Cortex of kidney (tissue), 1 donor: ENCODE results near the gene MELTF.
"Not testable (repeated sequence)": the region's sequence is repeated elsewhere in the genome, so short reads cannot be mapped to it uniquely, and the experiment has no call there.

ENCODE experiments used
- DNase-seq: peaks from one replicate; lab custom pipeline; 2025; lab: John Stamatoyannopoulos, UW

The MELTF gene

DNA sequence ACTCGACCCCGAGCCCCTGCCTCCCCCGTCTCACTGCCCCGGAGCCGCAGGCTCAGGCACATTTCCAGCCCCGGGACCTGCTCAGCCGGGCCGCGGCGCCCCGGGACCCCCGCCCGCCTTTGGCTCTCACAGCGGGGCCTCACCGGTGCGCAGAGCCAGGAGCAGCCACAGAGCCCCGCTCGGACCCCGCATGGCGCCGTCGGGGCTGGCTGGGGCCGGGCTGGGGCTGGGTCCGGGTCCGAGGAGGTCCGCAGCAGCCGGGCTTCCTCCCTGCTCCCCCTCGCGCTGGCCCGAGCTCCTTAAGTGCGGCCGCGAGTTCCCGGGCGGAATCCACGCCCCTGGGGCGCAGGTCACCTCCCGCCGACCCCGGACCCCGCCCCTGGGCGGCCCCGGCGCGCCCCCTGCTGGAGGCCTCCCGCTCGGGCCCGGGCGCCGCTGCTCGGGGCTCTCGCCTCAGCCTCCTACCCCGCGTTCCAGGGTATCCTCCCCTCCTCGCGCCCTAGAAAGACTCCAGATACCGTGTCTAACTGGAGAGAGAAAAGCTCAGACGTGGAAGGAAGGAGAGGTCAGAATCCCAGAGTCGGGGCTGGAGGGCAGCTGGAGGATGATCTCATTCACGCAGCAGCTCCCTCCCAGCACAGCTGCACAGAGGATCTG is at the start of gene MELTF:
MELTF (minus strand) TSS at position 307 of the 657 bp plus-strand sequence; CDS start at position 192, 115 bp downstream.
- no peak for DNase-seq

DNA sequence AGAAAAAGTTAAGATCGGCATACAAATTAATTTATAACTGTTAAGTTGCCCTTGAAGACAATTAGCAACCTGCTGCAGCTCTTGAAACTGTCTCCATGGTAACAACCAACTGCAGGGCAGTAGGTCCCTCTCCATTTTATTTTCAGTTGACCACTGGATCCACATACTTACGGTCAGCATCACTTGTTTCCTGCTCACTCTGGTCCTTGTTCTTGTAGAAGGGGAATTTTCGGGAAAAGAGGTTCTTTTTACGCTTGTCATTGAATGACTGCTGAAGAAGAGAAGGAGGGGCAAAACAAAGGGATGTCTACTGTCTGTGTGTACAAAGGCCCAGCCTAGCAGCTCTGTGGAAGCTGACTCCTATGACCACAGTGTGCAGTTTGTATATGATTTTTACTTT is 46.8 kb upstream of the MELTF start:
- DNase-seq: no peak

GRCh38 chr3:197068077-197068476 is 38.5 kb upstream of the MELTF start:
- no peak for DNase-seq

- DNase-seq: no peak
Measured at GRCh38 chr3:197064771-197065170, 35.2 kb upstream of the MELTF start.

GRCh38 chr3:197062446-197062845 is 32.8 kb upstream of the MELTF start:
- no peak for DNase-seq

GRCh38 chr3:197051637-197052036 is 22.0 kb upstream of the MELTF start:
- DNase-seq: not testable (repeated sequence)

- no peak for DNase-seq
Measured at GRCh38 chr3:197050511-197050910, 20.9 kb upstream of the MELTF start.

- no peak for DNase-seq
Measured at GRCh38 chr3:197042539-197042938, 12.9 kb upstream of the MELTF start.

GRCh38 chr3:197041875-197042488 is 12.4 kb upstream of the MELTF start:
- DNase-seq: no peak

GRCh38 chr3:197040658-197041057 is 11.0 kb upstream of the MELTF start:
- DNase-seq: no peak

DNA sequence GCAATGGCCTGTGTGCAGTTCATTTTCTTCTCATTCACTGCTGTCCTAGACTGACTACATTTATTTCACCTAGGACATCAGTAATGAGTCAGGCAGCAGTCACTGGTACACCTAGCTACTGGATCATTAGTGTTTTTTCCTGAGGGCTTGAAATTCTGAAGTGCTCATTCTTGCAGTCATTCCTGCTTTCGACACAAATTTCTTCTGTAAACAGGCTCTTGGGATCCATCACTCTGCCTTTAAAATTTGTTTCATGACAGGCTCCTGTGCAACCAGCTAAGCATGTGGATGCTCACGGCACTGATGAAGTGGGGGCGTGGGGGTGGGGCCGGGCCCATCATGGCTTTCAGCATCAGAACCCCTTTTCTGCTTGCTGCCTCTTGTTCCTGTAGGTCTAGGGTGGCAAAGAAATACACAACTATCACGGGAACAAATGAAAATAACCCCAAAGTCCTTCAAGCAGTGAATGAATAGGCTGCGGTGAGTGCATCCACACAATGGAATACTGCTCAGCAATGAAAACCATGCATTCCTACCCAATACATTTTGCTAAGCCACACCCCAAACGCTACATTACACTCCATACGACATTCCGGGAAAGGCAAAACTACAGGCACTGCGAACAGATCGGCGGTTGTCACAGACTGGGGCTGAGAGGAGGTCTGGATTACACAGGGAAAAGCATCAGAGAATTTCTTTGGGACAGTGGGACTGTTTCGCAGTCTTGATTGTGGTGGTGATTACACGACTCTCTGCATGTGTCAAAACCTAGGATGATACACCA is 9.3 kb upstream of the MELTF start:
- DNase-seq: no peak

DNA sequence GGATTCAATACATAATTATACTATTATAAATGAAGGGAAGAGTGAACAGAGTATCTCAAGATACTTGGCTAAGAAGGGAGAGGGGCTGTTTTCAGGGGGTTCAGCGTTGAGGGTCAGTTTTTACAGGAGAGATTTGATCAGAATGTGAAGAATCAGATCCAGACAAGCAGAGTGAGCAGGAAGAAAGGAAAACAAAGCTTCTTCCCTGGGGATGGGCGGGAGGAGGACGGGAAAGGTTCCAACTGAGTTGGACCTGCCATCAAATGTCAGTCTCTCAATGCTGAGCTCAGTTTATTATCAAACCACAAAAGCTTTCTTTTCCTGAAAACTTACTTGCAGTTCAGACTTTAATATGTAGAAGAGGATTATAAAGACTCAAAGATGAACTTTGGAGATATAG is 6.0 kb upstream of the MELTF start:
- DNase-seq: no peak

GRCh38 chr3:197034778-197035177 is 5.2 kb upstream of the MELTF start:
- DNase-seq: not testable (repeated sequence)

DNA sequence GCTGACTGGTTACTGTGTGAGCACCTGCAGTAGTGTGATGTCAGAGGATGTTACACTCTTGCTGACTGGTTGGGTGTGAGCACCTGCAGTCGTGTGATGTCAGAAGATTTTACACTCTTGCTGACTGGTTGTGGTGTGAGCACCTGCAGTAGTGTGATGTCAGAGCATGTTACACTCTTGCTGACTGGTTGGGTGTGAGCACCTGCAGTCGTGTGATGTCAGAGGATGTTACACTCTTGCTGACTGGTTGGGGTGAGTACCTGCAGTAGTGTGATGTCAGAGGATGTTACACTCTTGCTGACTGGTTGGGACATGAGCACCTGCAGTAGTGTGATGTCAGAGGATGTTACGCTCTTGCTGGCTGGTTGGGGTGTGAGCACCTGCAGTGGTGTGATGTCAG is 4.1 kb upstream of the MELTF start:
- DNase-seq: not testable (repeated sequence)

GRCh38 chr3:197031315-197032285 is 2.0 kb upstream of the MELTF start:
- no peak for DNase-seq

DNA sequence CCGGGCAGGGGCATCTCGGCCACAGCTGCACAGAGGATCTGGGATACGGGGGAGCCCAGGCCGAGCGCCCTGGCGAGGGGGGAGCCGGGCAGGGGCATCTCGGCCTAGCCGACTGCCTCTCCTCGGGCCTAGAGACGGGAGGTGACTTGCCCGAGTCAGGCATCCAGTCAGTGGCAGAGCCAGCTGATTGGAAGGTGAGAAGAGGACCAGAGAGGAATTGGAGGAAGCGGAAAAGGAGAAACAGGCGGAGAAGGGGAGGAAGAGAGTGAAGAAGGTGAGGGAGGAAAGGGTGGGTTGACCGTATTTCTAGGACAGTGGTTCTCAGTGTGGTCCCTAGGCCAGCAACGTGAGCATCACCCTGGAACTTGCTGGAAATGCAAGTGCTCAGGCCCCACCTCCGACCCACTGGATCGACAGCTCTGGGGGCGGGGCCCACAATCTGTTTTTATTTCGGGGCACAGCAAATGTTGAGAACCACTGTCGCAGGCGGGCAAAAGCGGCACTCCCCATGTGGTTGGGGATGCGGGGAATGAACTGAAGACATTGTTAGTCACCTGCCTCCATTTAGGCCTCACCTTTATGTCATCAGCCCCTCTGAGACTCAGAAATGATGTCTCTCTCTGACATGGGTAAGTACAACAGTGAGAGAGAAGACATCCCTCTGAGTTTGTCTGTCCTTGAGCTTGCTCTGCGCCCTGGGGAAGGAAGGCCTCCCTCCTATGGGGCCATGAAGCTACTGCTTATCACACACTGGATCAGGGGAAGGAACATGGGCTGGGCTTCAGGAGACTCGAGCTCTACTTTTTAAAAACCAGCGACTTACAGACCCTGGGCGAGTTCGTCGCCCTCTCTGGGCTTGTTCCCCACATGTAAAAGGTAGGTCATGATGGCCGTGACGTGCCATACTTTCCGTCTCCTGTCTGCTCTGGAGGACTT is 1.0 kb upstream of the MELTF start:
- no peak for DNase-seq

DNA sequence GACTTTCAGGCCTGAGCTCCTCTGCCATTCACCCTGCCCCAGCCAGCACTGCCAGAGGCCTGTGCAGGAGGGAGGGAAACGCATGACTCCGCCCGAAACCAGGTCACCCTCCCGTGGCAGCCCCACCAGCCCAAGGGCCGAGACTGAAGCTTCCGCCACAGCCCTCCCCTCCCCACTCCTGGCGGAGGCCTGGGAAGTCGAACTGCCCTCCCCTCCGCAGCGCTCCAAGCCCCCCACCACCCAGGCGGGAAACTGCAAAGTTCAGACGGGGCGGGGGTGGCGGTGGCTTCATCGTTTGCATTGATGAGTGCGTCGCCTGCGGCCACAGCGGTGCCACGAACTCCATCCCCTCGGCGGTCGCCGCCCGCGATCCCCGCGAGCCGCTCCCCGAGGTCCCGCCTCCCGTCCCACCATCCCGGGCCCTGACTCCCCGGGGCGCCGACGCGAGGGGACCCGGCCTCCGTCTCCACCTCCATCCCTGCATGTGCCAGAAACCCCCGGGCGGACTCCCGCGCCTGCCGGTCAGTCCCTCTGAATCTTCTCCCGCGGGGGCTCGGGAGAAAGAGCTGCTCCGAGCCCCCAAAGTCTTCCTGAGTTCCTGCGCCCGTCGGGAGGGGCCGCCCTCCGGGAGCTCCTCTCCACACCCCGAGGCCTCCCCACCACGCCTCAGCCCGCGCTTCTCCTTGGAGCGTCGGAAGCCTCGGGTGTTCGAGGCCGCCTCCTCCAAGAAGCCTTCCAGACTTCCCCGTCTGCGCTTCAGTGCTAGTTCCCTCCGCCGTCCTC is 698 bp downstream of the MELTF start:
- DNase-seq: no peak

DNA sequence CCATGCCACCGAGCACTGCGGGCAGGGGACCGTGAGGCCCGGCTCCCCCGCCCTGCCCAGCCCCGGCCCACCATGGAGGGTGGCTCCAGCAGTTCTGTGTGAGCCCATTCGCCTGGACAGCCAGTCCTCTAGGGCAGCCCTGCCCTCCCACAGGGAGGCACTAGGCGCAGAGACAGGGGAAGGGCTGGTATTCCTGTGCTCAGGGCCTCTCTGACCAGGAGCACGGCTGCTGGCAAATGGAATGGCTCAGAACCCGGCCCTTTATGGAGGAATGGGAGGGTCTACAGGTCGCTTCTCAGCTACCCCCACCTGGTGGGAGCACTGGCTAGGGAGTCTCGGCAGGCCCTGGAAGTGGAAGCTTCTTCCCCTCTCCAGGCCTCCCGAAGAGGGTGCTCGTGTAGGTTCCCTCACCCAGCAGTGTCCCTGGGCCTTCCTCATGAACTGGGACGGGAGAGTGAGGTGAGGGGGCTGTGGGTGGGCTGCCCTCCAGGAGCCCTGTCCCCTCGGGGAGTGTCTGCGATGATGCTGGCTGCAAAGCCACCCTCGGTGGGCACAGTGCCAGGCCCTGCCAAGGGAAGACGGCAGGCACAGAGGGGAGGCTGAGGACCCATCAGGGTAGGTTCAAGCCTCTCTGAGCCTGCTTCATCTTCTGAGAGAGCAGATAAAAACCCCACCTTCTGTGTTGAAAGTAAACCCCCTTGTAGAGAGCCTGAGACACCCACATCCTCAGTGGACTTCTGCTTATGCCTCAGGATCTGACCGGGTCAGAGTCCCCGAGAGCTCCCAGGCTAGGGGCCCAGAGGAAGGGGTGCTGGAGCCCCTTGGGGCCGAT is 1.5 kb downstream of the MELTF start:
- no peak for DNase-seq
